Fibroblast of the conjunctiva (primary cell): Measurements from ENCODE around the gene CDHR3.
"Not testable (repeated sequence)": the region's sequence is repeated elsewhere in the genome, so short reads cannot be mapped to it uniquely, and the experiment has no call there.

ENCODE experiments used
- DNase-seq: peaks from one replicate; pipeline ENCODE4 v3.0.0-alpha.2; 2010; ENCODE audit warnings: low read depth

Gene CDHR3

GRCh38 chr7:105958012-105958411, 5.1 kb upstream of the CDHR3 start:
- DNase-seq: no peak

DNA sequence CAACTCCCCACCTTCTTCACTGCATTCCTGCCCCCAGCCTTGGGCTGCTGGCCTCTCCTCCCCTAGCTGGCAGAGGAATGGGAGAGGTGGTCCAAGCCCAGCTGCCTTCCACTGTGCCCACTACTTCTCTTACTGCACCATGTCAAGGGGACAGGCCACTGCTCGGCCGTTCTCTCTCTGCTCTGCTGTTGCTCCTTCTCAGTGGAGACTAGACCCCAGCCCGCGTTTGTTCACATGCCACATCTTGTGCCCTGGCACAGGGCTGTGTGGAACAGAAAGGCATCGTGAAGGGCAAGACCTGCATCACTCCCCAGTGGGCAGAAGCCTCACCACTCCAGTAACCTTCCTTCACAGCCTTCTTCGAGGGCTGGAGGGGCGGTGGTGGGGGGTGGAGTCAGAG, 711 bp upstream of the CDHR3 start:
- DNase-seq: no peak

- DNase-seq: no peak
These were observed 8.8 kb downstream of the CDHR3 start for GRCh38 chr7:105971845-105972244.

- no peak for DNase-seq
These were observed 9.2 kb downstream of the CDHR3 start for GRCh38 chr7:105972276-105972675.

DNA sequence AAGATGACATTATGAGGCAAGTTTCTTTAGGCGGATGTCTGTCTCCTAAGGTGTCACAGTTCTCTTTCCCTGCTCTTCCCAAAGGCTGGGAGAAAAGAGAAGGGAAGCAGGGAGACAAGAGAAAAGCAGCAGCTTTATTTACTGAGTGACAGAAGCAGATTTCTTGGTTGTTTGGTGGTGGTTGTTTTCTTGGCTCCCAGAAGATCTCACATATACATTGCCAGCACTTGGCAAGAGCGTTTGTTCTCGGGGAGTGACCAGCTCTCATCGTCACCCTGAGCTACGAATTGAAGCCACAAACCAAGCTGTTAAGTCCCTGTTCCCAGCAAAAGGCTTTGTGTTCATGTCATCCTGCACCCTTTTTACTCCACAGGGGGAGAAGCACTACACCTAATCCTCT, 11.4 kb downstream of the CDHR3 start:
- no peak for DNase-seq

DNA sequence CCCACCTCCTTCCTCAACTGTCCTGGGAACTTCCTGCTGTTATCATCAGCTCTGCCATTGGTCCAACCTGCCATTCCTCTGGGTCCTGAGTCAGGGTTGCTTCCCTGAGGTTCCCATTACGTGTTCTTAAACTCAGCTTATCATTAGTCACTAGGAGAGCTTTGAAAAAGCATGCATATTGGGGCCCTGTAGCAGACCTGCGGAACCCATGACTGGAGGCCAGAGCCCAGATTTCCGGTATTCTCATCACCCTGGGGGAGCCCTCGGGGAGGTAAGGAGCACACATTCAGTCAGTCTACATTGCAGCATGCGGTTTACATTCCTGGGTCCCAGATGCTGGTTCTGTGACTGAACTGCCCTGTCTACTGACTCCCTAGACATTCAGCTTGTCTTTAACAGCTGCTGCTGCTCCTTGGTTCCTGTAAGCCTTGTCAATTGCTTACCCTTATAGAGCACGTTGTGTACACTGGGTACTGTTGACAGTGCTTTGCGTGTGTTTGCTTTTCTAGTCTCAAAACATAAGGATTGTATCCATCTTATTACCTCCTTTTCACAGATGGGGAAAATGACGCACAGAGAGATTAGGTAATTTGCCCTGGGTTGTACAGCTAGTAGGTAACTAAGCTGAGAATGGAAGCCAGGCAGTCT, 12.8 kb downstream of the CDHR3 start:
- no peak for DNase-seq

- no peak for DNase-seq
These were observed 13.8 kb downstream of the CDHR3 start for GRCh38 chr7:105976868-105977267.

DNA sequence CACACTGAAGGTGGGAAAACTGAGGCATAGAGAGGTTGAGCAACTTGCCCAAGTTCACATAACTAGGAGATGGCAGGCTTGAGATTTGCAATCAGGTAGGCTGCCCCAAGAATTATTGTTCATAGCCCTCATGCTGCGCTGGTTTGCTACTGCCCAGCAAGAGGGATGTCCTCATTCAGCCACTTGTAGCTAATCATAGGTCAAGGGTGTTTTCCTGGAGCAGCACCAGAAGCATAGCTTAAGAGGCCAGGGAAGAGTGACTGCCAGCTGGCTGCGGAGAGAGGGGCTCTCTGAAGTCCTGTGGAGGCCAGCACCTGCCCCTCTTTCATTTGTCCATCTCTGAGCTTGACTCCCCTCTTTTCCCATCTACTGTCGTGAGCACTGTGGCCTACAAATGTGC, 15.0 kb downstream of the CDHR3 start:
- no peak for DNase-seq

- no peak for DNase-seq
These were observed 15.9 kb downstream of the CDHR3 start for GRCh38 chr7:105978974-105979373.

GRCh38 chr7:105979405-105979804, 16.3 kb downstream of the CDHR3 start:
- no peak for DNase-seq

DNA sequence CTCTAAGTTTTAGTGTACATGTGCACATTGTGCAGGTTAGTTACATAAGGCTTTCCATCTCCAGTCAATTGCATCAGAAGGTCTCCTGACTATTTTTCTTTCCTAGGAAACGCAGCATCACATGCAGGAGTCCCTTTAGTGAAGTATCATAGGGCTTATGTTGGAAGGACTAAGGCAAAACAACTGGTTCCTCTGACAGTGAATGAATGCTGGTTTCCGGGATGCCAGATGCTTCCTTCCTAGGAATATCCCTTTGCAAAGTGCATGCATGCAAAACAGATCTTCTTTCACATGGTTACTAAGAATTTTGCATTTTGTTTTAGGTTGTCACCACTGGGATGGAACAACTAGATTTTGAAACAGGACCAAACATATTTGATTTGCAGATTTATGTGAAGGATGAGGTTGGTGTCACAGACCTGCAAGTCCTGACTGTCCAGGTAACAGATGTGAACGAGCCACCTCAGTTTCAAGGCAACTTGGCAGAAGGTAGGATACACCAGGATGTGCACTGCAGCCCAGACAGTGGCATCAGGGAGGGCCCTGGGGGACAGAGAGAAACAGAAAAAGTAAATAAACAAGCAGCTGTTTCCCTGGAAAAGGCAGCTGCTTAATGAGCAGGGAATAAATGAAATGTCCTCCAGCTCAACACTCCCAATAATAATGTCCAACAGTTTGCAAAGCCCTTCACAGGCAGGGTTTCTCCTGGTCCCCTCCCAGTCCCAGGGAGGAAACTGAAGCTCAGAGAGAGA, 17.8 kb downstream of the CDHR3 start:
- no peak for DNase-seq

- DNase-seq: no peak
These were observed 19.3 kb downstream of the CDHR3 start for GRCh38 chr7:105982388-105982787.

- not testable (repeated sequence) for DNase-seq
These were observed 21.7 kb downstream of the CDHR3 start for GRCh38 chr7:105984808-105985207.

GRCh38 chr7:105985229-105985628, 22.2 kb downstream of the CDHR3 start:
- DNase-seq: no peak

DNA sequence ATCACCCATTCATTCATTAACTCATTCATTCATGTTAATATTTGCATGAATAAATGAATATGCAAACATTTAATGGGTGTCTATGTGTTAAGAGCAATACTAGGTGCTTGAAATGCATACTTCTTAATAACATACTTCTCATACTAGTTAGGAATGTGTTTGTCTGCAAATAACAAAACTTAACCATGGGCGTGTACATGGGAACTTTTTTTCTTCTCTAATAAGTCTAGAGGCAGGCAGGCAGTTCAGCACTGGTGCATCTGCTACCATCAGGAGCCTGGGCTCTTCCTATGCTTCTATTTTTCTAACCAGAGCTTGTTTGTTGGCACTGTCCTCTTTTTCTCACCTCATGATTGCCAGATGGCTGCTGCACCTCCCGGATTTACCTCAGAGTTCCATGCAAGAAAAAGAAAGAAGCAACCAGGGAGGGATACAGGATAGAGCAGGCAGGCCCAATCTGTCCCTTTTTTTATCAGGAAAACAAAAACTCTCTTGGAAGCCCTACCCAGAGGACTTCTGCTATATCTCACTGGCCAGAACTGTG, 22.7 kb downstream of the CDHR3 start:
- no peak for DNase-seq

GRCh38 chr7:105987046-105987445, 24.0 kb downstream of the CDHR3 start:
- DNase-seq: no peak

DNA sequence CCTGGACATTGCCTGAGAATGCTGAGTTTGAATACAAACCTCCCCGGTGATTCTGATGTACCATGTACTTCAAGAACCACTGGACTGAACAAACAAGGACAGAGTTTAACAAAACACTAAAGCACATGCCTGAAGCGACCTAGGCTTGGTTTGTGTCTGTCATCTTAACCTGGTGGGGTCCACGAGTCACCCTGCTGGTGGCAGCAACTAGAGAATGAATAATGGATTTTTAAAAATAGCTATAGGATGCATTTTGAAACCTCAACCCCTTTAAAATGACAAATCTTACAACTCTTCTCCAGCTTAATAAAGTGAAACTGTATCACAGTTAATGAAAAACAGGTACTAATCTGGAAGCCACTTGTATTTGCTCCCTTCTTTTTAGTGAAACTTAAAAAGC, 25.2 kb downstream of the CDHR3 start:
- DNase-seq: no peak

GRCh38 chr7:105989191-105989590, 26.1 kb downstream of the CDHR3 start:
- DNase-seq: no peak

GRCh38 chr7:105989686-105990085, 26.6 kb downstream of the CDHR3 start:
- DNase-seq: no peak

DNA sequence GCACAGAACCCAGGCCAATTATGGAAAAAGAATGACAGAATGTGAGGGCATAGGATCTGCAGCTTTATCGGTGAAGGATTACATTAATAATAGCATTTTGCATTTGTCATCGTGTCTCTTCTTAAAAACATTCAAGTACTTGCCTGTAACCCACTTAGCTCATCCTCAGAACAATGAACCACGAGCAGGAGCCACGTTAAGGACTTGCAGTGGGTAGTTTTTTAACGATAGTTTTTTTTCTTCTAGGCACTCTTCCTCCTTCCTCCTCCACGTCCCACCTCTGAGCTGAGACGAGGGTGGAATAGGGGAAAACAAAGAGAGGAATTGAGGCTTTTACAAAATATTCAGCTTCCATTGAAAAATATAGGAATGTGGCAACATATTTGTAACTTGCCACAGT, 27.1 kb downstream of the CDHR3 start:
- DNase-seq: no peak

- no peak for DNase-seq
These were observed 27.8 kb downstream of the CDHR3 start for GRCh38 chr7:105990727-105991453.

DNA sequence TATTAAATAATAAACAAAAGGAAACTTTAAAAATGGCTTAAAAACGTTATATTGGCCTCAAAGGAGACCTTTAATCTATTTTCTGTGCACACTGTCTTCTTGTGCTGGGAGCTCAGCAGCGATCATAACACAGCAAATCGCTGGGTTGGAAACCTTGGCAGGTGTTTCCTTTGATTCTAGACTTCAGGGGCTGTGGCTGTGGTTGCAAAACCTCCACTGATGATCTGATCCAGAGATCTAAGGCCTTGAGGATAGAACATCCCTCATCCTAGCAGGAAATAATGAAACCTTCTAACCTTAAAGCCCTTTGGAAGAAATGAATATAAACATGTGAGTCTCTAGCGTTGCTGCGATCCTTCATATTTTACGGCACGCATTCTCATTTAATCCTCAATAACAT, 29.8 kb downstream of the CDHR3 start:
- no peak for DNase-seq
